Thoracic aorta (tissue), 2 donors: ENCODE measurements around the gene RPL32. TPM values are rescaled to one million over a fixed set of nuclear protein-coding genes. Genes with fewer than 3 reads are reported as not detected.

Source experiments
- ATAC-seq: fragments of 150-250 bp; one replicate; pipeline ENCODE4 v1.8.0; 2017; ENCODE audit warnings: low read depth; ENCODE audit not compliant: insufficient number of reproducible peaks, low FRiP score
- DNase-seq: peaks from one replicate; pipeline ENCODE4 v3.0.0-alpha.2; 2020; ENCODE audit warnings: low spot score
- H3K27ac ChIP-seq, 2 donors: fragments of 200-600 bp; sonication (generic); 1 replicate in 1 of 2; 2 replicates in 1 of 2; pipeline ENCODE4 v1.5.1; 2016; ENCODE audit warnings: mild to moderate bottlenecking in 2 of 2, moderate library complexity in 2 of 2
- H3K27me3 ChIP-seq: fragments of 200-600 bp; sonication (generic); replicated peaks from 2 replicates; pipeline ENCODE4 v1.6.0; 2016; ENCODE audit warnings: mild to moderate bottlenecking; ENCODE audit not compliant: insufficient read depth
- H3K36me3 ChIP-seq: fragments of 200-600 bp; sonication (generic); one replicate; pipeline ENCODE4 v1.5.1; 2016
- H3K4me1 ChIP-seq, 2 donors: fragments of 200-600 bp; sonication (generic); 1 replicate in 1 of 2; 2 replicates in 1 of 2; pipeline versions ENCODE4 v1.5.1 to v1.6.0; 2016; ENCODE audit warnings: low read depth in 2 of 2, mild to moderate bottlenecking in 1 of 2; ENCODE audit not compliant: control insufficient read depth in 1 of 2
- H3K4me3 ChIP-seq: fragments of 200-600 bp; sonication (generic); 2 replicates; pipeline ENCODE4 v1.5.1; 2016; ENCODE audit warnings: mild to moderate bottlenecking
- H3K9me3 ChIP-seq: fragments of 200-600 bp; sonication (generic); 2 replicates; pipeline ENCODE4 v1.5.1; 2016
- CTCF ChIP-seq: fragments of 200-600 bp; sonication (generic); IDR thresholded peaks from one replicate; pipeline ENCODE4 v1.5.1; 2019; ENCODE audit warnings: antibody characterized with exemption
- total RNA-seq, 2 donors: library from RNA; depleted of rRNA; stranded (reverse); fragments of >200 nt; gene quantifications; one replicate each; pipeline versions ENCODE4 v1.1.0 to v1.2.3, GENCODE V29; 2016

Gene RPL32
- total RNA-seq, 2 donors from 2014 or later: 455 to 867 TPM

GRCh38 chr3:12865271-12865670 is 23.9 kb upstream of the RPL32 start:
- no peaks in the 10 kb centered on the region for H3K27me3 ChIP-seq
- ATAC-seq: no peak
- peaks cover 5 to 15% of the 10 kb centered on the region in 2 donors for H3K4me1 ChIP-seq
- no peak overlapping the region for H3K27ac ChIP-seq
- no peak for DNase-seq
- no peak for TF ChIP-seq CTCF
- H3K4me3 ChIP-seq: no peak overlapping the region
- no peaks in the 10 kb centered on the region for H3K36me3 ChIP-seq
- H3K9me3 ChIP-seq: peaks cover 4% of the 10 kb centered on the region

- no peak for TF ChIP-seq CTCF
- Histone ChIP-seq H3K36me3 (no peaks in the 10 kb centered on the region), H3K4me3 (no peak overlapping the region), H3K27ac (no peak overlapping the region), H3K9me3 (peaks cover 4% of the 10 kb centered on the region), H3K4me1 (no peaks in the 10 kb centered on the region), H3K27me3 (no peaks in the 10 kb centered on the region)
- DNase-seq (no peak), ATAC-seq (no peak)
Measured at GRCh38 chr3:12862387-12862786, 21.0 kb upstream of the RPL32 start.

- TF ChIP-seq CTCF: no peak
- no peaks in the 10 kb centered on the region for H3K4me1 ChIP-seq
- no peak overlapping the region for H3K27ac ChIP-seq
- no peak for DNase-seq
- H3K9me3 ChIP-seq: peaks cover 4% of the 10 kb centered on the region
- no peak for ATAC-seq
- H3K4me3 ChIP-seq: no peak overlapping the region
- no peaks in the 10 kb centered on the region for H3K36me3 ChIP-seq
- H3K27me3 ChIP-seq: no peaks in the 10 kb centered on the region
Measured at GRCh38 chr3:12861611-12862010, 20.2 kb upstream of the RPL32 start.

GRCh38 chr3:12859840-12860239 is 18.5 kb upstream of the RPL32 start:
- no peak overlapping the region for H3K27ac ChIP-seq
- H3K4me3 ChIP-seq: no peak overlapping the region
- H3K9me3 ChIP-seq: no peaks in the 10 kb centered on the region
- DNase-seq: no peak
- ATAC-seq: no peak
- no peaks in the 10 kb centered on the region for H3K27me3 ChIP-seq
- no peaks in the 10 kb centered on the region for H3K4me1 ChIP-seq
- H3K36me3 ChIP-seq: no peaks in the 10 kb centered on the region
- TF ChIP-seq CTCF: no peak

GRCh38 chr3:12856626-12857025 is 15.3 kb upstream of the RPL32 start:
- no peak for TF ChIP-seq CTCF
- H3K27me3 ChIP-seq: no peaks in the 10 kb centered on the region
- H3K27ac ChIP-seq: no peak overlapping the region
- H3K36me3 ChIP-seq: no peaks in the 10 kb centered on the region
- no peak for DNase-seq
- no peaks in the 10 kb centered on the region for H3K9me3 ChIP-seq
- ATAC-seq: no peak
- H3K4me1 ChIP-seq: no peaks in the 10 kb centered on the region
- H3K4me3 ChIP-seq: no peak overlapping the region
